A673 (cell line): Measurements from ENCODE around the gene DKK2. TPM values are rescaled to one million over a fixed set of nuclear protein-coding genes. Genes with fewer than 3 reads are reported as not detected.

Experiments used
- BruUV-seq: library from RNA; stranded (reverse); fragments of 400-500 nt; replicated peaks from 2 replicates; lab custom pipeline; 2021; lab: Mats Ljungman, UMichigan
- CTCF ChIA-PET: fragments of 300-600 bp; sonication (Branson Sonifier 250); formaldehyde crosslinking; loops from one replicate; lab custom pipeline; 2022; ENCODE audit warnings: antibody characterized with exemption; lab: Charles Lee
- POLR2A ChIA-PET: fragments of 300-600 bp; sonication (Branson Sonifier 250); formaldehyde crosslinking; loops from one replicate; lab custom pipeline; 2022; ENCODE audit warnings: antibody characterized with exemption; ENCODE audit not compliant: low non-redundant PET; lab: Charles Lee
- DNase-seq: peaks from one replicate; pipeline ENCODE4 v3.0.0-alpha.2; 2015; ENCODE audit warnings: low spot score
- H3K27ac ChIP-seq: fragments of 200-600 bp; sonication (generic); 2 replicates; pipeline ENCODE4 v1.5.1; 2016; ENCODE audit warnings: mixed run types, low read depth, mild to moderate bottlenecking, mixed read lengths, antibody characterized with exemption, low read length; ENCODE audit not compliant: poor library complexity, severe bottlenecking
- H3K27me3 ChIP-seq: fragments of 200-600 bp; sonication (generic); replicated peaks from 2 replicates; pipeline ENCODE4 v1.6.1; 2017; ENCODE audit warnings: mixed run types, low read depth, mild to moderate bottlenecking, mixed read lengths, antibody characterized with exemption, low read length; ENCODE audit not compliant: insufficient read depth, poor library complexity
- H3K36me3 ChIP-seq: fragments of 200-600 bp; sonication (generic); 2 replicates; pipeline ENCODE4 v1.6.1; 2016; ENCODE audit warnings: mixed run types, mild to moderate bottlenecking, mixed read lengths, antibody characterized with exemption, low read length; ENCODE audit not compliant: insufficient read depth, poor library complexity, severe bottlenecking
- H3K4me1 ChIP-seq: fragments of 200-600 bp; sonication (generic); 2 replicates; pipeline ENCODE4 v1.6.1; 2017; ENCODE audit warnings: mixed run types, mild to moderate bottlenecking, mixed read lengths, antibody characterized with exemption, low read length; ENCODE audit not compliant: insufficient read depth, poor library complexity, severe bottlenecking
- H3K4me3 ChIP-seq: fragments of 200-600 bp; sonication (generic); 2 replicates; pipeline ENCODE4 v1.5.1; 2016; ENCODE audit warnings: low read depth, mixed run types, mild to moderate bottlenecking, mixed read lengths, low read length; ENCODE audit not compliant: poor library complexity, severe bottlenecking
- H3K9me3 ChIP-seq: fragments of 200-600 bp; sonication (generic); 2 replicates; pipeline ENCODE4 v1.6.1; 2016; ENCODE audit warnings: mixed run types, low read depth, mild to moderate bottlenecking, mixed read lengths, antibody characterized with exemption, low read length; ENCODE audit not compliant: poor library complexity, severe bottlenecking
- CTCF ChIP-seq: fragments of 300-800, 200-600 bp; sonication (generic); conservative IDR thresholded peaks from 2 replicates; pipeline ENCODE4 v1.5.1; 2017; ENCODE audit warnings: low read depth, mild to moderate bottlenecking, antibody characterized with exemption, low read length, moderate library complexity, mixed read lengths
- EZH2 ChIP-seq: fragments of 200-600 bp; sonication (generic); IDR thresholded peaks from 2 replicates; pipeline ENCODE4 v1.6.1; 2017; ENCODE audit warnings: borderline replicate concordance, low read depth, mild to moderate bottlenecking, mixed read lengths, antibody characterized with exemption, low read length; ENCODE audit not compliant: poor library complexity, severe bottlenecking
- intact Hi-C: fragments of 100-400 bp; cut with micrococcal nuclease; formaldehyde crosslinking; loops from one replicate; pipeline ENCODE4 v1.10.0; 2022; ENCODE audit not compliant: unreplicated experiment
- total RNA-seq: library from RNA; stranded (reverse); gene quantifications from 2 replicates; pipeline ENCODE4 v1.2.3, GENCODE V29; 2021

Gene DKK2
- total RNA-seq, 1 experiment from 2014 or later, result 99.3 TPM

GRCh38 chr4:106986486-106986885 is 49.6 kb downstream of the DKK2 start:
- H3K4me1 ChIP-seq, result peaks cover 51% of the 10 kb centered on the region
- H3K4me3 ChIP-seq, result peak overlapping the region; percentile 18
- no peaks in the 10 kb centered on the region for H3K27me3 ChIP-seq
- peak overlapping the region; percentile 59 for H3K27ac ChIP-seq
- no peak; the same call in 1 of the 2 replicates for TF ChIP-seq CTCF
- TF ChIP-seq EZH2, result no peak
- intact Hi-C loops, result no loop called here
- no peaks in the 10 kb centered on the region for H3K9me3 ChIP-seq
- DNase-seq, result peak; percentile 90
- ChIA-PET CTCF (interaction anchor here (0.6 kb wide), 1 partner anchor 658 kb away, joined by 6 read pairs; no protein-coding TSS in a partner anchor), POLR2A (no interaction called here)
- BruUV-seq, result no TSS peak
- H3K36me3 ChIP-seq, result no peaks in the 10 kb centered on the region

GRCh38 chr4:106985830-106986229 is 50.3 kb downstream of the DKK2 start:
- H3K4me1 ChIP-seq, result peaks cover 51% of the 10 kb centered on the region
- POLR2A ChIA-PET, result no interaction called here
- TF ChIP-seq EZH2 (no peak), CTCF (no peak)
- CTCF ChIA-PET, result no interaction called here
- peak; percentile 72 for DNase-seq
- H3K4me3 ChIP-seq, result peak overlapping the region; percentile 18
- H3K27ac ChIP-seq, result peak overlapping the region; percentile 59
- no peaks in the 10 kb centered on the region for H3K9me3 ChIP-seq
- no TSS peak for BruUV-seq
- H3K36me3 ChIP-seq, result no peaks in the 10 kb centered on the region
- H3K27me3 ChIP-seq, result no peaks in the 10 kb centered on the region
- intact Hi-C loops, result no loop called here

- H3K27ac ChIP-seq, result no peak overlapping the region
- H3K36me3 ChIP-seq, result peaks cover 12% of the 10 kb centered on the region
- no TSS peak for BruUV-seq
- H3K4me3 ChIP-seq, result no peak overlapping the region
- DNase-seq, result no peak
- ChIA-PET POLR2A (no interaction called here), CTCF (no interaction called here)
- no peaks in the 10 kb centered on the region for H3K9me3 ChIP-seq
- intact Hi-C loops, result no loop called here
- no peak for TF ChIP-seq EZH2
- TF ChIP-seq CTCF, result no peak
- no peaks in the 10 kb centered on the region for H3K27me3 ChIP-seq
- peaks cover 41% of the 10 kb centered on the region for H3K4me1 ChIP-seq
Observed at GRCh38 chr4:106982711-106983211, 53.4 kb downstream of the DKK2 start.
